Measurements from ENCODE around the gene SLAMF7.
"Not testable (repeated sequence)": the region's sequence is repeated elsewhere in the genome, so short reads cannot be mapped to it uniquely, and the experiment has no call there.

Gene SLAMF7

GRCh38 chr1:160778976-160779375 lies 39.9 kb downstream of the SLAMF7 start:
- no peak for DNase-seq

- peak; percentile 24 for DNase-seq
These were observed 40.8 kb downstream of the SLAMF7 start for GRCh38 chr1:160779626-160780397.

- DNase-seq, result no peak
These were observed 41.3 kb downstream of the SLAMF7 start for GRCh38 chr1:160780398-160780755.

- DNase-seq, result peak; percentile 37
These were observed 42.2 kb downstream of the SLAMF7 start for GRCh38 chr1:160781186-160781766.

GRCh38 chr1:160781914-160782689 lies 43.1 kb downstream of the SLAMF7 start:
- no peak for DNase-seq

GRCh38 chr1:160782988-160783765 lies 44.1 kb downstream of the SLAMF7 start:
- DNase-seq, result not testable (repeated sequence)

GRCh38 chr1:160789051-160789701 lies 50.1 kb downstream of the SLAMF7 start:
- DNase-seq, result no peak

GRCh38 chr1:160789702-160790611 lies 50.9 kb downstream of the SLAMF7 start:
- DNase-seq, result no peak

GRCh38 chr1:160794376-160794775 lies 55.3 kb downstream of the SLAMF7 start:
- DNase-seq, result no peak

- DNase-seq, result no peak
These were observed 56.9 kb downstream of the SLAMF7 start, which contains the start of gene LY9 for GRCh38 chr1:160795951-160796383. TSS of gene LY9 (plus strand) at chr1:160796174. CDS start at chr1:160796188, 14 bp downstream.

- no peak for DNase-seq
These were observed 58.2 kb downstream of the SLAMF7 start for GRCh38 chr1:160797271-160797709.

- DNase-seq, result no peak
These were observed 58.8 kb downstream of the SLAMF7 start for GRCh38 chr1:160797861-160798273.

GRCh38 chr1:160798439-160798838 lies 59.4 kb downstream of the SLAMF7 start:
- no peak for DNase-seq

GRCh38 chr1:160799641-160800040 lies 60.6 kb downstream of the SLAMF7 start:
- no peak for DNase-seq

GRCh38 chr1:160800142-160800541 lies 61.1 kb downstream of the SLAMF7 start:
- DNase-seq, result no peak

GRCh38 chr1:160800645-160801408 lies 61.8 kb downstream of the SLAMF7 start:
- no peak for DNase-seq

- no peak for DNase-seq
These were observed 63.0 kb downstream of the SLAMF7 start for GRCh38 chr1:160801836-160802580.

All from eye (tissue), 1 donor.